Breast epithelium (tissue), 4 donors: ENCODE measurements around the gene HS6ST3. TPM values are rescaled to one million over a fixed set of nuclear protein-coding genes. Genes with fewer than 3 reads are reported as not detected.

Experiments
- DNase-seq, 2 donors: peaks; one replicate each; pipeline ENCODE4 v3.0.0-alpha.2; 2019; ENCODE audit warnings: low spot score in 2 of 2
- H3K27ac ChIP-seq, 2 donors: fragments of 200-600 bp; sonication (generic) in 1 of 2; one replicate each; pipeline ENCODE4 v1.5.1; 2016 to 2019; ENCODE audit warnings: mild to moderate bottlenecking in 1 of 2
- H3K27me3 ChIP-seq, 2 donors: fragments of 200-600 bp; sonication (generic) in 1 of 2; one replicate each; pipeline versions ENCODE4 v1.5.1 to v1.6.0; 2017 to 2019; ENCODE audit warnings: control low read depth in 1 of 2, mild to moderate bottlenecking in 1 of 2
- H3K36me3 ChIP-seq: fragments of 200-600 bp; one replicate; pipeline ENCODE4 v1.5.1; 2019
- H3K4me1 ChIP-seq, 2 donors: fragments of 200-600 bp; sonication (generic); one replicate each; pipeline ENCODE4 v1.5.1; 2016 to 2019; ENCODE audit warnings: control low read depth in 1 of 2
- H3K4me3 ChIP-seq, 3 donors: fragments of 200-600 bp; sonication (generic); 1 replicate in 2 of 3; 2 replicates in 1 of 3; pipeline ENCODE4 v1.5.1; 2016 to 2019; ENCODE audit warnings: mild to moderate bottlenecking in 3 of 3, moderate library complexity in 2 of 3
- H3K9me3 ChIP-seq, 2 donors: fragments of 200-600 bp; sonication (generic) in 1 of 2; one replicate each; pipeline ENCODE4 v1.5.1; 2016 to 2019; ENCODE audit warnings: control low read depth in 1 of 2
- POLR2A ChIP-seq: fragments of 450-650 bp; IDR thresholded peaks from one replicate; pipeline ENCODE4 v1.6.1; 2016; ENCODE audit warnings: antibody characterized with exemption, mild to moderate bottlenecking, moderate library complexity
- POLR2AphosphoS5 ChIP-seq, 3 donors: sonication (generic); formaldehyde crosslinking; IDR thresholded peaks; one replicate each; pipeline ENCODE4 v1.6.1; 2017; ENCODE audit warnings: antibody characterized with exemption in 3 of 3
- intact Hi-C: fragments of 100-400 bp; cut with DNase I; formaldehyde crosslinking; loops from one replicate; pipeline ENCODE4 v1.15.1; 2023; ENCODE audit warnings: low total_unique reads
- total RNA-seq, 3 donors: library from RNA; depleted of rRNA; stranded (reverse); fragments of >200 nt; gene quantifications; one replicate each; pipeline ENCODE4 v1.1.0, GENCODE V29; 2016
- TF ChIP-seq, protein P1 (sequence below), 3 donors: fragments of 450-650 bp; IDR thresholded peaks; one replicate each; pipeline ENCODE4 v1.5.1; 2016 to 2017; ENCODE audit warnings: antibody characterized with exemption in 3 of 3, mild to moderate bottlenecking in 3 of 3, moderate library complexity in 3 of 3

The HS6ST3 gene
- total RNA-seq, 3 donors from 2014 or later, result under 0.01 to 1.3 (median 0.59) TPM

DNA sequence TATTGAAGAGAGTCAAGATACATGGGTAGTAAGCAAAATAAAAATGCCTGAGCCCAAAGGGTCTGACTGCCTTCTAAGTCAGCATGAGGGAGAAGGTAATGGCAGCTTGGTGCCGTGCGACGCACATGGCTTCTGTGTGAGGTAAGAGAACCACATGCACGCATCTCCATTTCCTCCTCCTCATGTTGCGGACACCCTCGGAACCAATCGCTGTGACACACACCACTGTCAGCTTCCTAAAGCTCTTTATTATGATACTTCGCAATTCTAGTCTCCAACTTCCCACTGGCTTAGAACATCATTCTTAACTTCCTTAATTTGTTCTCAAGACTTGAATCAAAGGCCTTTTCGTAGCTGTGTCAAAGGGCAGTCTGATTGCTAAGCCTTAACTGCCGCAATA is 734.2 kb downstream of the HS6ST3 start:
- intact Hi-C loops, result no loop called here

DNA sequence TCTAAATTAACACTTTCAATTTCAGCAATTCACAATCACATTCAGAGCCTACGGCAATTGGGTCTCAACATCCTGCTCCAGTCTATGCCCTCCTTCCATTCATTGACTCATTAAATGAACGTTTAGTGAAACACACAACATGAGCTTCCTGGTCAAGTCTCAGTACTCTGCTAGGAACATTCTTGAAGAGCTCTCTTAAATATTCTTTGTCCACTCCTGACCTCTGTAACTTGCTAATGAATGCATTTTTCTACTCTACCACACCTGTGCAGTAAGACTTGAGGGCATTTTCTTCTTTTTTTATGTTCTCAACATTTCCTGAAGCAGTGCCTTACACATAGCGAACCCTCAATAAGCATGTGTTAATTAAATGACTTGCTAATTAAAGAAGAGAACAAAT is 735.7 kb downstream of the HS6ST3 start:
- no peak for DNase-seq
- H3K27ac ChIP-seq, result no peak overlapping the region
- no peaks in the 10 kb centered on the region for H3K4me1 ChIP-seq
- no peak overlapping the region for H3K4me3 ChIP-seq
- intact Hi-C loops, result no loop called here
- TF ChIP-seq POLR2AphosphoS5 (IDR thresholded peaks at IDR 0.05) (no peak), POLR2A (no peak)
- TF ChIP-seq, protein P1, sequence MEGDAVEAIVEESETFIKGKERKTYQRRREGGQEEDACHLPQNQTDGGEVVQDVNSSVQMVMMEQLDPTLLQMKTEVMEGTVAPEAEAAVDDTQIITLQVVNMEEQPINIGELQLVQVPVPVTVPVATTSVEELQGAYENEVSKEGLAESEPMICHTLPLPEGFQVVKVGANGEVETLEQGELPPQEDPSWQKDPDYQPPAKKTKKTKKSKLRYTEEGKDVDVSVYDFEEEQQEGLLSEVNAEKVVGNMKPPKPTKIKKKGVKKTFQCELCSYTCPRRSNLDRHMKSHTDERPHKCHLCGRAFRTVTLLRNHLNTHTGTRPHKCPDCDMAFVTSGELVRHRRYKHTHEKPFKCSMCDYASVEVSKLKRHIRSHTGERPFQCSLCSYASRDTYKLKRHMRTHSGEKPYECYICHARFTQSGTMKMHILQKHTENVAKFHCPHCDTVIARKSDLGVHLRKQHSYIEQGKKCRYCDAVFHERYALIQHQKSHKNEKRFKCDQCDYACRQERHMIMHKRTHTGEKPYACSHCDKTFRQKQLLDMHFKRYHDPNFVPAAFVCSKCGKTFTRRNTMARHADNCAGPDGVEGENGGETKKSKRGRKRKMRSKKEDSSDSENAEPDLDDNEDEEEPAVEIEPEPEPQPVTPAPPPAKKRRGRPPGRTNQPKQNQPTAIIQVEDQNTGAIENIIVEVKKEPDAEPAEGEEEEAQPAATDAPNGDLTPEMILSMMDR (IDR thresholded peaks at IDR 0.05), result no peak
- no peaks in the 10 kb centered on the region for H3K27me3 ChIP-seq
- no peaks in the 10 kb centered on the region for H3K9me3 ChIP-seq
- no peaks in the 10 kb centered on the region for H3K36me3 ChIP-seq

More for the DNA sequence above, 734.2 kb downstream of the HS6ST3 start:
- Histone ChIP-seq H3K27me3 (no peaks in the 10 kb centered on the region), H3K4me1 (no peaks in the 10 kb centered on the region), H3K4me3 (no peak overlapping the region), H3K9me3 (no peaks in the 10 kb centered on the region), H3K27ac (no peak overlapping the region), H3K36me3 (no peaks in the 10 kb centered on the region)
- no peak for DNase-seq
- TF ChIP-seq POLR2A (no peak), POLR2AphosphoS5 (IDR thresholded peaks at IDR 0.05) (no peak)
- TF ChIP-seq, protein P1 (IDR thresholded peaks at IDR 0.05), result no peak

DNA sequence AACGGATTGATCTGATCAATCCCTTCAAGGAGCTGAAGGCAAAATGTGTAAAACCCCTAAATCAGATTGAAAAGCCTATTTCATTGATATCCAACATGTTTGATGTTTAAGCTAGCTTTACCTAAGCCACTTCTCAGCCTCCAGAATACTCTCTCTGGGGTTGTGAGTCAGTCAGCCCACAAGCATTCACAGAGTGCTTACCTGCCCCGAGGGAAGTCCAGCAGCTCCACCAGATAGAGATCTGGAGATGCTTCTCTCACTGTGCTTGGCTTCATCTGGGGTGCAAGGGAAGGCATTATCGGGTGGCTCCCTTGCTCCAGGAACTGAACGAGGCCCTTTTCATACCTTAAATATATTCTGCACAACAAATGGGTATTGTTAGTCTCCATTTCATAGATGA is 744.7 kb downstream of the HS6ST3 start:
- no peaks in the 10 kb centered on the region for H3K4me1 ChIP-seq
- no peak overlapping the region for H3K27ac ChIP-seq
- TF ChIP-seq, protein P1 (IDR thresholded peaks at IDR 0.05), result no peak
- no peak for TF ChIP-seq POLR2A
- no peak for TF ChIP-seq POLR2AphosphoS5 (IDR thresholded peaks at IDR 0.05)
- DNase-seq, result no peak
- intact Hi-C loops, result no loop called here
- H3K4me3 ChIP-seq, result no peak overlapping the region
- no peaks in the 10 kb centered on the region for H3K9me3 ChIP-seq
- H3K36me3 ChIP-seq, result no peaks in the 10 kb centered on the region
- no peaks in the 10 kb centered on the region for H3K27me3 ChIP-seq

DNA sequence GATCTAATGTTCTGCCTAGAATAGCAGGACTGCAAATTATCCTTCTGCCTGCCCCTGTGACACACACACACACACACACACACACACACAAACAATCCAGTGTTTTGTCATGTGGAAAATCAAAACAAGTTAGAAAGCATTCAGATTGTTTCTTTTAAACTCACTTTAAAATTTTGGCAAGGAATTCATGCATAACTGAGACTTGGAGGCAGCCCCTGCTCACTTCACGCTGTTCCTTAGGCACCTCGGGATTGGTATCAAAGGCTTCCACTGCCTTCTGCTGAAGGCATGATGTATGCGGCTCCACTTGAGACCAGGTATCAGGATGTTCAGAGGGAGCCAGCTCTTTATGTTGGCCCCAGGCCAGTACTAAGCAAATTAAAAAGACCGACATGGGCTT is 745.6 kb downstream of the HS6ST3 start:
- intact Hi-C loops, result no loop called here
- Histone ChIP-seq H3K4me1 (no peaks in the 10 kb centered on the region), H3K27me3 (no peaks in the 10 kb centered on the region), H3K27ac (no peak overlapping the region), H3K4me3 (no peak overlapping the region), H3K9me3 (no peaks in the 10 kb centered on the region), H3K36me3 (no peaks in the 10 kb centered on the region)
- no peak for DNase-seq
- no peak for TF ChIP-seq POLR2A
- TF ChIP-seq, protein P1 (IDR thresholded peaks at IDR 0.05), result no peak
- no peak for TF ChIP-seq POLR2AphosphoS5 (IDR thresholded peaks at IDR 0.05)

DNA sequence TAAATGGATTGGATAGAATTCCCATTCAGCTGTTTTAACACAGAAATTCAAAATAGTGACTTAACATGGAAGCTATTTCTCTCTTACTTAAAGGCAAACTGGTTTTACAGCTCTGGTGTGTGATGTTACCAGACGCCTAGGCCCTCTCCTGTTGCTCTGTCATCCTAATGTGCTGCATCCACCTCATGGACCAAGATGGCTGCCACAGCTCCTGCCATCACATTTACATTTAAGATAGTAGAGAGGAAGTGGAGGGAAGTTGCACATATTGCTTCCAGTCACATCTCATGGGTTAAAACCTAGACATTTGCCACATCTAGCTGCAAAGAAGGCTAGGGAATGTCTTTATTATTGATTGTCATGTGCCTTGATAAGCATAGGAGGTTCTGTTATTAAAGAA is 746.8 kb downstream of the HS6ST3 start:
- Histone ChIP-seq H3K4me1 (no peaks in the 10 kb centered on the region), H3K9me3 (no peaks in the 10 kb centered on the region)

More for the DNA sequence above, 746.8 kb downstream of the HS6ST3 start:
- H3K27ac ChIP-seq, result no peak overlapping the region
- no peaks in the 10 kb centered on the region for H3K27me3 ChIP-seq
- no peak overlapping the region for H3K4me3 ChIP-seq
- intact Hi-C loops, result no loop called here
- DNase-seq, result no peak
- H3K36me3 ChIP-seq, result no peaks in the 10 kb centered on the region
- TF ChIP-seq, protein P1 (IDR thresholded peaks at IDR 0.05), result no peak
- TF ChIP-seq POLR2AphosphoS5 (IDR thresholded peaks at IDR 0.05), result no peak
- TF ChIP-seq POLR2A, result no peak
